Uterus (tissue), 4 donors: ENCODE results near the gene FAM222B. TPM values are rescaled to one million over a fixed set of nuclear protein-coding genes. Genes with fewer than 3 reads are reported as not detected.

Experiments used
- DNase-seq, 2 donors: peaks; one replicate each; pipeline ENCODE4 v3.0.0-alpha.2; 2019 to 2020
- H3K27ac ChIP-seq, 2 donors: fragments of 200-600 bp; sonication (generic); 1 replicate in 1 of 2; 2 replicates in 1 of 2; pipeline ENCODE4 v1.5.1; 2016 to 2018
- H3K27me3 ChIP-seq, 2 donors: fragments of 200-600 bp; sonication (generic); one replicate each; pipeline ENCODE4 v1.5.1; 2018 to 2019; ENCODE audit warnings: control low read depth in 1 of 2
- H3K36me3 ChIP-seq, 2 donors: fragments of 200-600 bp; sonication (generic); one replicate each; pipeline ENCODE4 v1.5.1; 2019; ENCODE audit warnings: control low read depth in 1 of 2
- H3K4me1 ChIP-seq, 2 donors: fragments of 200-600 bp; sonication (generic); one replicate each; pipeline ENCODE4 v1.5.1; 2018 to 2019; ENCODE audit warnings: control low read depth in 1 of 2
- H3K4me3 ChIP-seq, 2 donors: fragments of 200-600 bp; sonication (generic); 1 replicate in 1 of 2; 2 replicates in 1 of 2; pipeline ENCODE4 v1.5.1; 2018 to 2019; ENCODE audit warnings: mild to moderate bottlenecking in 1 of 2
- H3K9me3 ChIP-seq, 2 donors: fragments of 200-600 bp; sonication (generic); one replicate each; pipeline ENCODE4 v1.5.1; 2019; ENCODE audit warnings: control low read depth in 1 of 2
- POLR2A ChIP-seq, 2 donors: fragments of 450-650 bp; IDR thresholded peaks; one replicate each; pipeline ENCODE4 v1.6.1; 2016; ENCODE audit warnings: antibody characterized with exemption in 2 of 2, mild to moderate bottlenecking in 1 of 2, moderate library complexity in 1 of 2
- intact Hi-C: fragments of 100-400 bp; cut with DNase I; formaldehyde crosslinking; loops from one replicate; pipeline ENCODE4 v1.15.1; 2023; ENCODE audit warnings: low total_unique reads
- microRNA counts, 2 donors: library from miRNA; unstranded; fragments of <30 nt; microRNA quantifications; one replicate each; lab custom pipeline; 2016 to 2017
- microRNA-seq: library from miRNA; unstranded; fragments of <30 nt; microRNA quantifications from one replicate; pipeline ENCODE4, GENCODE V29; 2016; ENCODE audit warnings: borderline microRNAs expressed, borderline replicate concordance
- small RNA-seq: library from RNA; depleted of rRNA; stranded (forward); fragments of <200 nt; gene quantifications from one replicate; pipeline ENCODE3, GENCODE V24; 2016
- total RNA-seq, 4 donors: library from RNA; depleted of rRNA in 3 of 4; stranded (reverse); fragments of >200 nt in 3 of 4; gene quantifications; one replicate each; pipeline versions ENCODE4 v1.1.0 to v1.2.4, GENCODE V29; 2014 to 2023
- TF ChIP-seq, protein P1 (sequence below), 4 experiments: fragments of 200-600 bp in 2 of 4; fragments of 450-650 bp in 2 of 4; sonication (generic) in 2 of 4; IDR thresholded peaks; one replicate each; pipeline ENCODE4 v1.5.1; 2016 to 2019; ENCODE audit warnings: antibody characterized with exemption in 4 of 4, mild to moderate bottlenecking in 2 of 4, moderate library complexity in 1 of 4
- donor health status: DM: yes; HTN: yes; CAD: no.

The FAM222B gene
- total RNA-seq, 4 donors from 2014 or later = 2.4 to 24.3 (median 4.2) TPM

DNA sequence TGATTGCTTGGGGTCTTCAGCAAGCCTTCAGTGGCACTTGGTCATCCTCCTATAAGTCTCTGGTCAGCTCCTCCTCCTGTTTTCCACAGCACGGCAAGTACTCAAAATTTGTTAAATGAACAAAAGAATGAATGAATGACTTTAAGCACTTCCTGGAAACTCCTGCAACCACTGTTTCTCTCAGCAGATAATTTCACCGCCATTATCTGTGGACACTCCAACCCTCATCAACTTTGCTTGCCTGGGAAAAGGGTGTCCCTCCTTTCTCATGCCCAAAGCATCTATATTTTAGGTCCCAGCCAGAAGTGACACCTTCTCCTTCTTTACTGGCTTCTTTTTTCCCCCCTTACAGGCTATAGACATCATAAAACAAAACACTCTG lies 135.3 kb downstream of the FAM222B start:
- H3K27me3 ChIP-seq = no peaks in the 10 kb centered on the region
- DNase-seq = no peak
- no peaks in the 10 kb centered on the region for H3K9me3 ChIP-seq
- no peak overlapping the region for H3K4me3 ChIP-seq
- H3K4me1 ChIP-seq = no peaks in the 10 kb centered on the region
- intact Hi-C loops = no loop called here
- no peaks in the 10 kb centered on the region for H3K36me3 ChIP-seq
- no peak overlapping the region for H3K27ac ChIP-seq
- TF ChIP-seq, protein P1, sequence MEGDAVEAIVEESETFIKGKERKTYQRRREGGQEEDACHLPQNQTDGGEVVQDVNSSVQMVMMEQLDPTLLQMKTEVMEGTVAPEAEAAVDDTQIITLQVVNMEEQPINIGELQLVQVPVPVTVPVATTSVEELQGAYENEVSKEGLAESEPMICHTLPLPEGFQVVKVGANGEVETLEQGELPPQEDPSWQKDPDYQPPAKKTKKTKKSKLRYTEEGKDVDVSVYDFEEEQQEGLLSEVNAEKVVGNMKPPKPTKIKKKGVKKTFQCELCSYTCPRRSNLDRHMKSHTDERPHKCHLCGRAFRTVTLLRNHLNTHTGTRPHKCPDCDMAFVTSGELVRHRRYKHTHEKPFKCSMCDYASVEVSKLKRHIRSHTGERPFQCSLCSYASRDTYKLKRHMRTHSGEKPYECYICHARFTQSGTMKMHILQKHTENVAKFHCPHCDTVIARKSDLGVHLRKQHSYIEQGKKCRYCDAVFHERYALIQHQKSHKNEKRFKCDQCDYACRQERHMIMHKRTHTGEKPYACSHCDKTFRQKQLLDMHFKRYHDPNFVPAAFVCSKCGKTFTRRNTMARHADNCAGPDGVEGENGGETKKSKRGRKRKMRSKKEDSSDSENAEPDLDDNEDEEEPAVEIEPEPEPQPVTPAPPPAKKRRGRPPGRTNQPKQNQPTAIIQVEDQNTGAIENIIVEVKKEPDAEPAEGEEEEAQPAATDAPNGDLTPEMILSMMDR (IDR thresholded peaks at IDR 0.05) = no peak
- no peak for TF ChIP-seq POLR2A (IDR thresholded peaks at IDR 0.05)

DNA sequence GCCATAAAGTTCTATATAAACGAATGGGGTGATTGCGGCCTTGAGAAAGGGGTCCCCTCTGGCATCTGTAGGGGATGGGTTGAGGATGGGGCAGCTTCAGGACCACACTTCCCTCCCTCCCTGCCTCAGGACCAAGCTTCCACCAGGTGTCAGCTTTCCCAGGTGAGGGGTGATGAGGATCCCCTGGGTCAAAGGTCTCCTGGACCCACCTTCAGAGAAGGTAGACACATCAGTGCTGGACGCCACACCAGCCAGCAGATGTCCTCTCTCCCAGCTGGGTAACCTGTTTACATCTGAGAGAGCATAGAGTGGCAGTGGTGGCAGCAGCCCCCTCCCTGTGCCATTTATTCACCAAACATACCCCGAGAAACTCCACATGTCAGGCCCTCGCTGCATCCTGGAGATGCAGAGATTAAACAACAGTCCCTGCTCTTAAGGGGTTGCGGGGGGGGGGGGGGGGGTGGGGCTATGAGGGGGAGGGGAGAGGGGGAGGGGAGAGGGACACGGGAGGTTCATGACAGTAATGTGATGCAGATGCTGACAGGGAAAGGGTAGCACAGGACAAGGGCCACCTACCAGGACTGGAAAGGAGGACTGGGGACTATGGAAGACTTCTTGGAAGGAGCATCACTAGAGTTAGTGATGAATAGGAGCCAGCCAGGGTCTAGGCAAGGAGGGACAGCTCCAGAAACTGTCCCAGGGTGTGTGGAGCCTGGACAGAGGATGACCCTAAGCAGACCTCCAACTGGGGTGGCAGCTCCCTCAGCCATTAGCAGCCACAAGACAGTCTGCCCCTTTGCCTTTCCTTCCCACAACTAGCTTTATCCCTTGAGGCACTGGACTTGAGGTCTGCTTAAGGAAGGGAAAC lies 135.9 kb downstream of the FAM222B start:
- Histone ChIP-seq H3K4me1 (no peaks in the 10 kb centered on the region), H3K27me3 (no peaks in the 10 kb centered on the region), H3K27ac (no peak overlapping the region), H3K36me3 (no peaks in the 10 kb centered on the region), H3K9me3 (no peaks in the 10 kb centered on the region), H3K4me3 (no peak overlapping the region)
- intact Hi-C loops = no loop called here
- no peak for TF ChIP-seq POLR2A (IDR thresholded peaks at IDR 0.05)
- TF ChIP-seq, protein P1 (IDR thresholded peaks at IDR 0.05) = no peak
- no peak for DNase-seq

MicroRNA genes within 50 kb of the gene (microRNA counts, 767-probe panel; counts per million panel counts)
- microRNA hsa-miR-144-3p (lab: Ali Mortazavi, UCI) (3,372 to 4,399 counts per million in 2 donors), microRNA hsa-miR-451a (lab: Ali Mortazavi, UCI) (5,494 to 6,005 counts per million in 2 donors)

Small RNA genes lying within 50 kb of the gene (microRNA-seq; reads per million reads assigned to microRNA genes)
- not detected for gene MIR451B

Small RNA genes lying within 50 kb of the gene (small RNA-seq; reads per million reads assigned to genes)
- gene RF00019 (not detected), gene SNORD42A (not detected), gene SNORD42B (not detected), gene SNORD4A (not detected), gene SNORD4B (not detected)

Other genes with a start within 250 kb of the FAM222B start
- 10 to 100 TPM in 1 of 4 donors, 1 to 10 TPM in 2, not detected in 1; 1.5 to 21.4 (median 7.0) TPM for gene SPAG5, start 243.8 kb downstream of the FAM222B start, total RNA-seq
- gene RSKR, start 228.6 kb downstream of the FAM222B start, total RNA-seq = 10 to 100 TPM in 2 of 4 donors, 1 to 10 TPM in 1, not detected in 1; 5.9 to 19.6 (median 11.3) TPM
- 100 to 1,000 TPM in 1 of 4 donors, 10 to 100 TPM in 3; 35.0 to 126 (median 68.5) TPM for gene BLTP2, start 197.6 kb downstream of the FAM222B start, total RNA-seq
- gene SDF2, start 180.9 kb downstream of the FAM222B start, total RNA-seq = 10 to 100 TPM; 35.9 to 50.1 (median 43.3) TPM
- 10 to 100 TPM; 15.3 to 84.5 (median 47.5) TPM for gene SUPT6H, start 180.6 kb downstream of the FAM222B start, total RNA-seq
- gene PROCA1, start 130.9 kb downstream of the FAM222B start, total RNA-seq = 1 to 10 TPM in 2 of 4 donors, not detected in 2; 2.6 to 3.6 TPM
- 100 to 1,000 TPM; 113 to 411 (median 126) TPM for gene RAB34, start 124.9 kb downstream of the FAM222B start, total RNA-seq
- gene RPL23A, start 122.8 kb downstream of the FAM222B start, total RNA-seq = 1,000 to 10,000 TPM in 2 of 4 donors, 100 to 1,000 TPM in 2; 244 to 1,659 (median 911) TPM
- gene TLCD1, start 116.6 kb downstream of the FAM222B start, total RNA-seq = 1 to 10 TPM in 2 of 4 donors, not detected in 2; 1.3 to 1.4 TPM
- gene NEK8, start 114.0 kb downstream of the FAM222B start, total RNA-seq = 1 to 10 TPM in 3 of 4 donors, not detected in 1; 1.2 to 5.0 (median 1.3) TPM
- gene TRAF4, start 98.8 kb downstream of the FAM222B start, total RNA-seq = 10 to 100 TPM in 2 of 4 donors, under 1 TPM in 2; under 0.01 to 22.4 (median 11.4) TPM
- 10 to 100 TPM; 19.0 to 67.6 (median 32.3) TPM for gene ERAL1, start 12.2 kb upstream of the FAM222B start, total RNA-seq
- 100 to 1,000 TPM in 1 of 4 donors, 10 to 100 TPM in 3; 31.3 to 117 (median 37.4) TPM for gene FLOT2, start 54.9 kb upstream of the FAM222B start, total RNA-seq
- 10 to 100 TPM in 3 of 4 donors, under 1 TPM in 1; 0.26 to 17.4 (median 13.6) TPM for gene DHRS13, start 60.3 kb upstream of the FAM222B start, total RNA-seq
- gene PHF12, start 108.7 kb upstream of the FAM222B start, total RNA-seq = 10 to 100 TPM; 22.1 to 78.4 (median 55.2) TPM
- gene SEZ6, start 163.2 kb upstream of the FAM222B start, total RNA-seq = under 1 TPM in 1 of 4 donors, not detected in 3; 0.07 TPM
- 1 to 10 TPM in 3 of 4 donors, under 1 TPM in 1; 0.59 to 7.4 (median 2.9) TPM for gene PIPOX, start 200.4 kb upstream of the FAM222B start, total RNA-seq